ENCODE measurements around the gene LCE1A. TPM values are rescaled to one million over a fixed set of nuclear protein-coding genes. Genes with fewer than 3 reads are reported as not detected.

LCE1A gene
- total RNA-seq, 1 donor from 2014 or later: not detected

- Mint-ChIP-seq H3K27ac (no peak overlapping the region), H3K27me3 (no peaks in the 10 kb centered on the region), H3K4me1 (ENCODE audit: low read depth) (no peaks in the 10 kb centered on the region), H3K9me3 (ENCODE audit: low read depth) (peaks cover 64% of the 10 kb centered on the region), H3K4me3 (ENCODE audit: low read depth) (no peak overlapping the region), H3K36me3 (ENCODE audit: insufficient read depth) (peaks cover 1% of the 10 kb centered on the region)
- no peak for DNase-seq (ENCODE audit: low spot score, unreplicated experiment)
- no peak for TF ChIP-seq CTCF (IDR thresholded peaks at IDR 0.05; ENCODE audit: unreplicated experiment)
Observed at GRCh38 chr1:152855661-152856060, 28.4 kb downstream of the LCE1A start.

DNA sequence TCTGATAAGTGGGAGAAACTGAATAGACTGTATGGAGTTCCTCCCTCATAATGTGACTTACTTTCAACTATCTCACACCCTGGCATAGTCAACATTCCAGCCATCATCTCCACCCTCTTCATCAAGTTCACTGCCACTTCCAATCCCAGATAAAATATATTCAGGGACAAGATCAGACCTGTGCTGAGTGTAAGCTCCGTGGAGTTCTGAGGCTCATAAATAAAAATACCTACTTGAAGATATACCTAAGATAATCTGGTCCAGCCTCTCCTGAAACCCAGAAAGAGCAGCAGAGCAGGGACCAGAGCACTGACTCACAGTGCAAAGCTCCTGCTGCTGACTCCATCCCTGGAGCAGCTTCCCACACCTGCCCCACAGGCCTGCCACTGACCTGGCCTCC, 30.8 kb downstream of the LCE1A start:
- H3K27ac Mint-ChIP-seq: no peak overlapping the region
- peaks cover 1% of the 10 kb centered on the region for H3K36me3 Mint-ChIP-seq (ENCODE audit: insufficient read depth)
- no peak for DNase-seq (ENCODE audit: low spot score, unreplicated experiment)
- no peaks in the 10 kb centered on the region for H3K4me1 Mint-ChIP-seq (ENCODE audit: low read depth)
- peaks cover 69% of the 10 kb centered on the region for H3K9me3 Mint-ChIP-seq (ENCODE audit: low read depth)
- H3K4me3 Mint-ChIP-seq (ENCODE audit: low read depth): no peak overlapping the region
- H3K27me3 Mint-ChIP-seq: no peaks in the 10 kb centered on the region
- no peak for TF ChIP-seq CTCF (IDR thresholded peaks at IDR 0.05; ENCODE audit: unreplicated experiment)

DNA sequence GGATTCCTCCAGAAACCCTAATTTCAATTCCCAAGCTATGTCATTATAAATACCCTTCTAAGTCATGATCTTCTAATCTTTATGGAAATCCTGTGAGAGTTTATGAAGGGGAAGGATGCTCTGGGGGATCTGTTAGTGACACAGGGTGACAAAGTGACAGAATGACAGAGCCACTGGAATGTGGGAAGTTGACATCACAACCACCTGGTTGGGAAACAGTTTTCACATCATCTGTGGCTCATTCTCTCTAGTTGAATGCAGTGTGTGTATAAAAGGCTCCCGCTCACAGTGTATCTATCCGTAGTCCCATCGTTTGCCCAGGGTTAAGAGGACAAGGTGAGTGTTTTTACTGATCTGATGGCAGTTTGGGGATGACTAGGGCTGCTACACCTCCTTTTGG, 32.4 kb downstream of the LCE1A start, which contains the start of gene LCE7A:
LCE7A (plus strand) TSS at position 301 of the 400 bp plus-strand sequence. CDS start 702 bp downstream, outside the sequence.
- H3K4me3 Mint-ChIP-seq (ENCODE audit: low read depth): no peak within 1 kb of the TSS
- H3K4me1 Mint-ChIP-seq (ENCODE audit: low read depth): no peaks in the 10 kb centered on the region
- H3K36me3 Mint-ChIP-seq (ENCODE audit: insufficient read depth): peaks cover 1% of the 10 kb centered on the region
- H3K27ac Mint-ChIP-seq: no peak within 1 kb of the TSS
- DNase-seq (ENCODE audit: low spot score, unreplicated experiment): no peak
- H3K9me3 Mint-ChIP-seq (ENCODE audit: low read depth): peaks cover 58% of the 10 kb centered on the region
- no peaks in the 10 kb centered on the region for H3K27me3 Mint-ChIP-seq
- no peak for TF ChIP-seq CTCF (IDR thresholded peaks at IDR 0.05; ENCODE audit: unreplicated experiment)

- Mint-ChIP-seq H3K4me3 (ENCODE audit: low read depth) (no peak overlapping the region), H3K27ac (no peak overlapping the region), H3K27me3 (no peaks in the 10 kb centered on the region), H3K4me1 (ENCODE audit: low read depth) (no peaks in the 10 kb centered on the region), H3K9me3 (ENCODE audit: low read depth) (peaks cover 55% of the 10 kb centered on the region), H3K36me3 (ENCODE audit: insufficient read depth) (peaks cover 1% of the 10 kb centered on the region)
- TF ChIP-seq CTCF (IDR thresholded peaks at IDR 0.05; ENCODE audit: unreplicated experiment): no peak
- DNase-seq (ENCODE audit: low spot score, unreplicated experiment): no peak
Observed at GRCh38 chr1:152860129-152860528, 32.9 kb downstream of the LCE1A start.

DNA sequence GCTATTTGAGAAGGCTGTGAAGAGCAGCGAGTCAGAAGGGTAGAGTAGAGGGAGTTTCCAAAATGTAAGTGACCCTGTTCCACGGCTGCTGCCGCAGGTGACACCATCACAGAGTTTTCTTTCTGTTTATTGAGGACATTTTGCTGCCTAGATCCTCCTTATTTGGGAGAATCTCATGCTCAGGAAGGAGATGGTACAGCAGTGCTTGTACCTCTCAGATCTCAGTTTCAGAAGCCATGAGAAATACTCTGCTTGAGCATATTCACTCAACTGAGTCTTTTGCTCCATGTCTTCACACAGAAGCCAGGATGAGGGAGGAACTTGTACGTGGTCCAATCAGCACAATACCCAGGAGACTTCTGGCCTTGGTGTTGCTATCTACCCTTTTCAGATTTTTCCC, 34.1 kb downstream of the LCE1A start:
- Mint-ChIP-seq H3K4me3 (ENCODE audit: low read depth) (no peak overlapping the region), H3K27ac (no peak overlapping the region), H3K9me3 (ENCODE audit: low read depth) (peaks cover 49% of the 10 kb centered on the region), H3K36me3 (ENCODE audit: insufficient read depth) (peaks cover 1% of the 10 kb centered on the region), H3K27me3 (no peaks in the 10 kb centered on the region), H3K4me1 (ENCODE audit: low read depth) (no peaks in the 10 kb centered on the region)
- TF ChIP-seq CTCF (IDR thresholded peaks at IDR 0.05; ENCODE audit: unreplicated experiment): no peak
- no peak for DNase-seq (ENCODE audit: low spot score, unreplicated experiment)

All from progenitor cell of endocrine pancreas (in vitro differentiated cells).